HG03039 (cell line): ENCODE measurements around the gene KDSR.
A peak's percentile ranks its signal among the peaks of the same experiment; 100 is the strongest.

Experiments
- ATAC-seq: cut with Tn5 transposase; IDR thresholded peaks from one replicate; pipeline ENCODE4 v1.9.1; 2021; ENCODE audit warnings: mild to moderate bottlenecking, moderate library complexity; ENCODE audit not compliant: unreplicated experiment

The KDSR gene

DNA sequence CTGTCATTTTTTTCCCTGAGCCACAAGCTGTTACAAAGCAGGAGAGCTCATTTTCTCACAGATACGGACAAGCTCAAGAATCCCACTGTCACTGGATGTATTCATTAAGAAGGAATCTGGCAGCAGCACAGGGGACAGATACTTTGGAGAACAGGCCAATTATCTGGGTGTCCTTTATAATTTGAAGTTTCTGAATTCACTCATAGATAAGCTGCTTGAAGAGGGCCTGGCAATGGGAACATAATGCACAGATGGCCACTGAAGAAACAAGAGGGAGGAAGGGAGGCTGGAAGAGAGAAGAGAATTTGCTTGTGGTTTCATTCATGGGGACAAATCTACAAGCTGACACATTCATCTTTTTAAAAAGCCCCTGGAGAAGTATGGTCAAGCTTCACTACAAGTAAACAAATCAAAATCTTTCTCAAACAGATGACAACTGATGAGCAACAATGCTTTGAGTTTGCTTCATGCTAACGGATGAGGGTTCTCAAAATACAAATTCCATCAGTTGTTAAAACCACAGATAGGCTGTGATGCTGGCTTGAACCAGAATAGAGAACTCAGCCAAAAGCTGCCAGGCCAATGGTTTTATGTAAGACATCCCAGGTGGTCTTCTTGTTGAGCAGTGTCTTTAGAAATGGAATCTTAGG lies 59.3 kb downstream of the KDSR start:
- ATAC-seq = no peak

DNA sequence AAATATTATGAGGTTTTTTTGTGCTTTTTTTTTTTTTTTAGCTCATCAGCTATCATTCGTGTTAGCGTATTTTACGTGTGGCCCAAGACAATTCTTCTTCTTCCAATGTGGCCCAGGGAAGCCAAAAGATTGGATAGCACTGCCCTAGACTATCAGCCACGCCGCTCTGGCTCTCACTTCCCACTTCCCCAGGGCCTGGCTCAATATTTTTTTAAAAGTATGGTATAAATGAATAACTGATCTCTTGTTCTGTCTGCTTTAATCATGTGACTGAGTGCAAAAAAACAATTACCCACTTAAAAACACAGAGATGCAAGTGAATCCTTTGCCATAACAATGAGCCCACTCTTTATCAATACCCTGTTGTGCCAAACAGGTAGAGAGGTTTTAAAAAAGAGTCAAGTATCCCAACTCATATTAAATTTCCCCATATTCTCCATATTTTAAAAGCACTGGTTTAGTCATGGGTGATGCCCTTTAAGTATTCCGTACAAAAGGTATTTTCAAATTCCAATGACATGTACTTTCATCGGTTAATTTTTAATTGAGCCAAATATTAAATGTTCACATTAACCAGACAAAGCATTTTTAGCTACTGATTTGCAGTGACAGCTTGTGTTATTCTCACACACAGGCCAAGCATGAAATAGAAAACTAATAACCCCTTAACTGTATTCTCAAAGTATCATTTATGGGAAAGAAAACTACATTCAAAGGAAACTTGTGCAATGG lies 60.0 kb downstream of the KDSR start:
- ATAC-seq = no peak

DNA sequence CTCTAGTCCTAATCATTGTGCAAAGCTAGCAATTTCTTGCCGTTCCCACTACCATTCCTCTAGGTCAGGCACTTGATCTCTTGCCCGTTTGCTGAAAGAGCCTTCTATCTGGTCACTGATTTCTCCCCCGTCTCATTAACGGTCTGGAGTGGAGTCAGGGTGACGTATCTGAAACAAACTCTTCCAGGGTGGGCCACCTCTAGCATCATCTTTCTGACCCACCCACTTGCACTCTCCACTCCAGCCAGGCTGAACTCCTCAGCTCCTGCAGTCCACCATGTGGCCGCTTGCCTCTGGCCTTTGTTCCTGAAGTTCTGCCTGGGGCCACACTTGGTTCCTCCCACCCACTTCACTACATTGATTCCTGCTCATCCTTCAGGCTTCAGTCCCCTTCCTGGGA lies 60.8 kb downstream of the KDSR start:
- no peak for ATAC-seq

DNA sequence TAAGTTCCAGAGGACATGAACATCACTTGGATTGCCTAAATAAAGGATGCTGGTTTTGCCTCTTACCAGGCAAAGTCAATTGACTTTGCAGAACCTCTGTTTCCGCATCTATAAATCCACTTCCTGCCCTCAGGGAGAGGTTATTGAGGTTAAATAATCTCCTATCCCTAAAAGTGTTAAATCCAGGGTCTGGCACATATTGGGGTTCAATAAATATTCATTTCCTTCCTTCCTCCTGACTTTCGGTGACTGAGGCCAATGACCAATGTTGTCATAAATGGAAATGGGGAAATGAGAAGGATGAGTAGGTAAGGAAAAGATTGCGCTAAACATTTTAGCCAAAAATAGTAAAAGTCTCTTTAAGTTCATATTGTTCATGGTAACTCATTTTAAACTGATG lies 63.5 kb downstream of the KDSR start:
- ATAC-seq = no peak

DNA sequence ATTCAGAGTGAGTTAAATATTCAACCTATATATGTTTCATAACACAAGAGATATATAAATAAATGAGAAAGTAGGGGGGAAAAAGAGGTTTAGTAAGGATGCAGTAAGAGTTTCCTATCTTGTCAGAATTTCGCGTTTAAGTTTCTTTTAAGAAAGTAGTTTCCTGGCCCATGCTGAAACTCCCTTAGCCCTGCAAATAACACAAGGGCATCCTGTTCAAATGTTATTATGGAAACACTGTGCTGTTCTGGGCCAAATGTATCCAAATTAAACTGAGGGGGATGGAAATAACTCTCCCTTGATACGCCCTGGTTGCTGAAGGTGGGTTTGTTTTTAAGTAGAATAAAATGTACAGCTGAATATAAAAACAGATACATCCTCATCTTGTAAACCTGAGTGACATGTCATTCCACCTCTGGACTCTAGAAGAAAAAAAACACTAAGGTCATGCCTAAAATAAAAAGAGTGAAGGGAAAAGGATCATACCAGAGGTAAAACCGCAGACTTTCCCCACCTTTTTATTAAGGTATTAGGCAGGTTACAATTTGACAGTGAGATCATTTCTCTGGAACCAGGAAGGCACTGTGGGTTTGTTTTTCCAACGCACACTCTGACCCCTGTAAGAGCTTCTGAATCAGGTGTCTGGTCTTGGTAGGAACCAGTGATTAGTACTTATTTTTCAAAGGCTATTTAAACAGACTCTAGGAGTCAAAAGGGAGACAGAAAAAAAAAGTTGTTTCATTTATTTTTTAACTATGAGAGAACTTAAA lies 64.2 kb downstream of the KDSR start:
- no peak for ATAC-seq

DNA sequence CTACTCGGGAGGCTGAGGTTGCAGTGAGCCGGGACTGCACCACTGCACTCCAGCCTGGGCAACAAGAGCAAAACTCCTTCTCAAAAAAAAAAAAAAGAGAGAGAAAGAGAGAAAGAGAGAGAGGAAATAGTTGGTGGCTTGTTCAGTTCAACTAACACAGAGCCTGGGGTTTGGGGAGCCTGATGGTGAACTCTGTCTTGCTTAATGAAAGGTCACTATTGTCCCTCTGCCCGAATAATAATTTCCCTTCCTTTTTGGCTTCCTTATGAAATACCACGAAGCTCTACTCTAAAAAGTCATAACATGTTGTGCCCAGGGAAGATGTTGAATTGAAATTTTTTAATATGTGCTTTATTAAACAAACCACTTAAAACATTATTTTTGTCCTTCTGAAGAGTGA lies 64.8 kb downstream of the KDSR start:
- ATAC-seq = no peak

DNA sequence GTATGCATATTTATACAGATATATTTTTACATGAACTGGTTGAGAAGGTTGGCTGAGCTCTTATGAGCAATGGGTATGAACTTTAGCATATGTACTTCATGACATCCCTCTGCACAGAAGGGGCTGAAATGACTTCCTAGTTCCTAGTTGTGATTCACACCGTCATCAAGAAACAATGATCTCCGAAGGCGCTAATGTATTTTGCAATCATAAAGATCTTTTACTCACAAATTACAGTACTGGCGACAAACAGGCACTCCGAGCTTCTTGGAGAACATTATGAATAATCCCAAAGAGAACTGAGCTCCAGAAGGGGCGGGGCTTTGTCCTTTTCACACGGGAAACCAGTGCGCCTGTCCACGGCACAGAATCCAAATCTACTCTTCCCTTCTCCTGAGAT lies 65.6 kb downstream of the KDSR start:
- no peak for ATAC-seq

DNA sequence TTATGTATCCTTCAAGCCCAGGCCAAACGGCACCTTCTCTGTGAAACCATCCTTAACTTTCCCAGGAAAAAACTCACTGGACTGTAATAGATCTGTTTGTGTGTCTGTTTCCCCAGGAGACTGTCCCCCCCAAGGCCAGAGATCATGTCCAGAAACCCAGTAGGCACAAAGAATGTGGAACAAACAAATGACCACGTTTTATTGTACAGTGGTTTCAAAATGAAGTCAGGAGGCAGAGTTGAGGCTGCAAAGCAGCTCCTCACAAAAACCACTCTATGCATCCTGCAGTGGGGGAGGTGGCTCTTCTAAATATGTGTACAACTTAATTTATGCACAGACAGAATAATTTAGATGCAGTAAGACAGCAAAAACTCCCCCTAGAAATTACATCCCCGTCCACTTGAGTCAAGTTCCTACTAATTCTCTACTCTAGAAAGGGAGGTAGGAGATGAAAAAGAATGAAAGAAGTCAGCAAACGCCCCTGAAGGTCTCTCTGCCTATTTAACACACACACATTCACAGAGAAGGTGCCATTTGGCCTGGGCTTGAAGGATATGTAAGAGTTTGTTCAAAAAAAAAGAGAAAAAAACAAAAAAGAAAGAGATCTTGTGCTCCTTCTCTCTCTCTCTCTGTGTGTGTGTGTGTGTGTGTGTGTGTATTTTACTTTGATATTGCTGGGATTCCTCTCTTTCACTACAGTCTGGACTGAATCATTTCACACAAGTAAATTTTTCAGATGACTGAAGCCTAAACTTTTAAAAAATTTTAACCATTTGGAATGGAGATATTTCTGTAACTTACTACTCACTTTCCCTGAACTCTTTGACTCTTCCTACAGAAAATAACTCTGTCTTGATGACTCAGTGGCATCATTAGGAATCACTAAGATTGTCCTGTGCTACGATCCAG lies 66.9 kb downstream of the KDSR start:
- peak; percentile 59 for ATAC-seq

DNA sequence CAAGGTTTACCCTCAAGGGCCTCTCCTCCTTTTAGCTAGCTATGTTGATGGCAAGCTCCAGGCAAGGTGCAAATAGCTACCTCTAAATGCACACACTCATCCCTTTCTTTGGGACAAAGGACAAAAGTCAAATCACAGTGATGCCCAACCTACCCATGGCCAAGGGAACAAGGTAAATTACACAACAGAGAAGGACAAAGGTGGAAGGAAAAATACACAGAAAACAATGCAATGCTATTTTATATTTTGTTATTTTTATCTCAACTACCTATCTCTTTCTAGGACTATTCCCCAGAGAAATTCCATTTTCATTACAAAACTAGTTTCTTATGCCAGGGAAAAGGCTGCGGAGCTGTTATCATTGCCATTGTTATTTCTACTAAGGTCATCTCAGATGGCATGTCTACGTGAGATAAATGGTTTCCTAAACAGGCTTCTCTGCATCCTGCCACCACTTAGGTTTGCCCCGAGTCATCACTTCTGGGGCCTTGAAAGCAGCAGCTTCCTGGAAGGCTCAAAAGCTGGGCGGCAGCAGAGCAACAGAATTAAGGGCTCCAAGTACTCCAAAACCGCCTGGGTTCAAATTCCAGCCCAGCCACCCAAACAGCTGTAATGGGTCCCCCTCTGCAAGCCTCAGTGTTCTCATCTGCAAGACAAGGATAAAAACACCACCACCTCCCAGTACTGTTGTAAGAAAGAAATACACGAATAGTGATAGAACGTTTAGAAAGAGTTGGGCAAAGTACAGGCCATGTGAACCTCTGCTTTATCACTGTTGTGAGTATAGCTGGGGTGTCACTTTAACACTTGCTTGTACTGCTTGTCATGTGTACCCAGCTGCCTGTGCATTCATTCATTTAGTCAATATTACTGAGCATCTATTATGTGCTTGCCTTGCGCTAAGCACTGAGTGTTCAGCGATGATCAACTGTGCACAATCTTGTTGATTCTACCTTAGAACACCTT lies 68.3 kb downstream of the KDSR start:
- no peak for ATAC-seq

DNA sequence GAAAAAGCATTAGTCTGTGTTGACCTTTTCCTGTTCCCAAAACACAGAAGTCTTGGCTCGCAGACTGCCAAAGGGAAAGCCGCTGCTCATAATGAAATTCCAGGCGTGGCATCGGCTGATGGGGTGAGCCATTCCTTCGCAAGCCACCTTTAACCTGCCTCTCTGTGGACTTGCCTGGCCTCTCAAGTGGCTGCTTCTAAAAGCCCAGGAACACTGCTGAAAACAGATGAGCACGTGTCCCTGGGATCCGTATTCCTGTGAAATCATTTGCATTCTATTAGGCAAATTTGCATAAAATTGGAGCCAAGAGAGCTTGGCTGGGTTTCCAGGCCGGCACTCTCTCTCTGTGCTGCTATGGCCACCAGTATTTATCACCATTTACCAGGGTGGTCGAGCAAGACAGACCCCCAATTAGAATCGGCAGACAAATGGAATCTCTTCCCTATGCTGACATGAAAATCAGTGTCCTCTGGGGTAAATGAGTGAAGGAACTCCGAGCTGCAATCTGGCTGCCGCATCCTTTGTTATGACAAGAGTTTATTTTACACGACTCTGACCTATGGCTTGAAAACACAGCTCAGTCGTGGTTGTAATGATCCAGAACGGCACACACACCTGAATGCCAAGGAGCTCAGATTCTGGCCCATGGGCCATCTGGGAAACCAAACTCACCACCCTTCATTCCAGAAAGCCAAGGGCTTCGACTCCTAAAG lies 69.2 kb downstream of the KDSR start:
- no peak for ATAC-seq

DNA sequence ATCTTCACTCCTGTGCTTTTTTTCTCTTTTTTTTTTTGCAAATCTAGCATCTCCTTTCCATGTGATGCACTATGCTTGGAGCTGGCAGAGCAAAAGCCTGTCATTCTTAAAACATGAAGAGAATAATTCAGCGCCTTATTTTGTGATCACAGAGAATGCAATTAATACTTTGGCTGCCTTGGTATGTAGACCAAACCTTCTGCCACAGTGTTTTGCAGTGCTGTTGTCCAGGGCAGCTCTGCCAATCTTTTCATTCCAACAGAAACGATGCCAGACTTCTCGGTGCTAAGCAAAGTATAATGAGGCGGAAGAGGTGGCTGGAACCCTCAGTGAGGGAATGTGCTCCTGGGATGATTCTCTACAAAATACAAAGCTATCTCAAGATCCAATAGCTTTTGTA lies 73.1 kb downstream of the KDSR start:
- ATAC-seq = no peak

DNA sequence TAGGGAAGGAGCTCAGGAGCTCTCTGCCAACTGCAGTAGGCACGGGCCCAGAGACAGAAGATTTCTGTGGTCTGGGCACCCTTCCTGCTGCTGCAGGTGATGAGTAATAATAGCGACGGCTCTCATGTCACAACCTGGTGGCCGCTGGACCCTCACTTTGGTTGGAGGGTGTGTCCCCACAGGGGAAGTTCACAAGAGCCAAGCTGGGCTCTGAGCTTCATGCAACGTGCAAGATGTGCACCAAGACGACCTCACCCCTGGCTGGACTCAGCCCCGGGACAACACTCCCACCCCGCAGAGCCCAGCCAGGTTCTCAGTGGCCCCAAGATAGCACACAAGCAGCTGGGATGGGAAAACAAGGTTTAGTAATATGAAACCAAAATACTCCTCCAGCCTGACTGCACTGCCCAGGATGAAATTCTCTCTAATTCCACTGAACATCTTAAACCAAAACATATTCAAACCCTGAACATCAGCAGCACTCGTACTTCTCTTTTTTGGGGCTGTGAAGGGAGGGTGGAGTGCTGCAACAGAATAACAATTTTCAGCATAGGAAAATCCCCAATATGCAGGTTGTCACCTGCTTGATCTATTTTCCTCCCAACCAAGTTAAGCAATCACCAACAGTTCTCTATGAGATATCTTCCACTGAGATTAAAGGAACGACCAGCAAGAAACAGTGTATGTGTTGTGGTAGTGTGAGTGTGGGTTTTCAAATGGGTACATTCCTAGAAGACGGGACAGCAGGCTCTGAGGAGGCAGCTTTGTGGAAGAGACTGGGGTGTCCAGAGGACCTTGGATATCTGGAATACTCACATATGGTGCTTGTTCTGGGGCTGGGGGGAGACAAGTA lies 73.9 kb downstream of the KDSR start:
- ATAC-seq = peak; percentile 43

DNA sequence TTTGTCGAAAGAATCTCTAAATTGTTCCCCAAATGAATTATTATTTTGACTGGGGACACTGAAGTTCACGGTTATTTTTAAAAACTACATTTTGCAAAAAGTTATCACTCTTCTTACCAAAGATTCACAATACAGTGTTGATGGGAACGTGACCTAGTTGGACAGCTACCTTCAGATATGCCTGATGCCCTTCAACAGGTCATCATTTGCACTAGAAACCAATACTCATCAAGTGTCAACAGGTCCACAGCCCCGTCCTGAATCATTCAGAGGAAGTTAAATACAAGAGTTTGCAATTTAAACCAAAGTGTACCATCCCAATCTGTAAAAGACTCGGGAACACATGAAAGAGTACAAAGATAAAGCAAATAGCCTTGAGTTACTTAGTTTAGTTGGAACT lies 75.7 kb downstream of the KDSR start:
- ATAC-seq = no peak

DNA sequence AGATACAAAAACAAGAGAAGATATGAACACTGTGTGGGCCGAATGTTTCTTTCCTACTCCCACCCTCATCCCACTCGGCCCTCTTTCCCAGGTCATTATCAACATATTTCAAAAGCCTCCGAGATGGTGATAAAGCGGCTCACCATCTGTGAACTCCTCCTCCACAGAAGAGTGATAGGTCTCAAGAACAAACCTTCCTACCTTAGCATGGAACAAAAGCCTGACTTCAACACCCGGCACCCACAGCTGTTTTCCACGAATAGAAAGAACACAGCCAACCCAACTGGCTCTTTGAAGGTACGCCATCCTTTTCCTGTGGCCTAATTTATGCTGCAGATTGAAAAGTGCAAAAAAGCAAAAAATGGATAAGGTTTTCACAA lies 76.2 kb downstream of the KDSR start:
- ATAC-seq = no peak

DNA sequence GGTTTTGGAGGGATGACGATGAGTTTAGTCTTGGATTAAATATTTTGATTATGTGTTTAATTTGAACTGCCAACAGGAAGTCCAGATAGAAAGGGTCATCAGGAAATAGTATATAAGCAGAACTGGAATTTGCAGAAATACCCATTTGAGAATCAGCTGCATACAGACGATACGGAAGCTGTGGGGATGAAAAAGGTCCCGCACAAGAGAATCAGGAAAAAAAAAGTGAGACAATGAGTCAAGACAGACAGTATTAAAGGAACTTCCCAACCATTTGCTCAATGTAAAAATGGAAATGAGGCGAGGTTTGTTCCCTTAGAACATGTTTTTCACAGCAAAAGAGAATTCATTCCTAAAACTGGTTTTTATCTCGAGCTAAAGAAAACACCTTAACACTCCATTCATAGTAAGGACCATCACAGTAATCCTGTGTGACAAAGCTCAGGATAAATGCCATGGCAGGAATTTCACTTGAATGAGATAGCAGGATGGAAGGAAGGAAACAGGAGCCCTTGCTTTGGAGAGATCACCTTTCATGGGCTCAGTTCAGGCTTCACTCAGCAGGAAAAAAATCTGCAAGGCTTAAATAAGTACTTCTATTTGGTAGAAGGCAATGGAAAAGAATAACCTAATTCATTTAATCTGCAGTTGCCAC lies 76.7 kb downstream of the KDSR start:
- ATAC-seq = no peak

DNA sequence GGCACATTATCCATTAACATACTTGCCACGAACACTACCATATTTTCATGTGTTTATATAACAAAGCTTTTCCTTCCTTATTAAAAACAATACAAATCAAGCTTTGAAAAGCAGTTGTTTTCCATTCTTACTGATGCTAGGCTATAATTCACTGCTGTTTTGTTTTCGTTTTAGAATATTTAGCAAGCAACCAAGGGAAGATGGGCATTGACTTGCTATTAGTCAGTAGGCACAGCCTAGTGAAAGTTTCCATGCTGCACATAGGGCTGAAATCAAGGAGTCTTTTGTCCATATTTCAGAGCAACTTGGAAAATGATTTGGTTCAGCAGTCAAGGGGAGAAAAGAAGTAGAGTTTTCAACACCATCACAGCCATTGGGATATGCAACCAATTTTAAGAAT lies 78.7 kb downstream of the KDSR start:
- no peak for ATAC-seq

DNA sequence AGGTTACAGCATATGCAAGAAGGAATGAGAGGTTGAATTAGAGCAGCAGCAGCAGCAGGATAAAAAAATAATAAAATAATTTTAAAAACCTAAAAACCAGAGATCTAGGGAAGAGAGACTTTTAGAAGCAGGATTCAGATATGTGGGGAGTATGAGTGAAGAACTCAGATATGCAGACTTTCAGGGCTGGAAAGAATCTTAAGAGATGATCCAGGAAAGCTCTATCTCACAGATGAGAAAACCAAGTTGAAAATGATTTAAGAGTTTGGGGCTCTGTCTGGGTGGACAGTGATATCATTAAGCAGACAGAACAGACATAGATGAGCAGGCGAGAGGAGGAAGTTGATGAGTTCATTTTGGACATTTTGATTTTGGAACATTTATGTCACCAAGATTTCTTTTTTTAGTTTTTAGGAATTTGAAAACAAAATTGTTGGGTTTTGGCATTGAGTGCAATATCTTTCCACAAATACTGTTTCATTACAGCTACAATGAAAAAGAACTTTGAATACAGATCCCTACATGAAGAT lies 79.2 kb downstream of the KDSR start:
- no peak for ATAC-seq

DNA sequence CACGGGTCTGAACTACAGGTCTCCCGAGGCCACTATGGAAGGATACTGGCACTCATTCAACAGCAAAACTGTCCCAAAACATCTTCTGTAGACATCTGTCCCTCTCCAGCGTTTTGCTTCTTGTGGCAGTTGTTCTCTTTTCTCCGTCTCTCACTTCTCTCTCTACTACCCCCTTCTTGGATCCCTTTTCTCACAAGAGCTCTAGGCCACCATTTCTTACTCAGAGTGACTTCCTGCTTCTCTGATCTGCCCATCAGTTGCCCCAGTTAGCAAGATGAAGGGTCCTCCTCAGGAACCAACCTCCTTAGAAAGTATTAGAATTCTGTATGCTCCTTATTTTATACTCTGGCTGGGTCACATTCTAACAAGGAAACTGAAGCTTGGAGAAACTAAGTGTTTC lies 80.1 kb downstream of the KDSR start:
- ATAC-seq = no peak
